Right atrium auricular region (tissue), 2 donors: ENCODE results near the gene TRAPPC2L. TPM values are rescaled to one million over a fixed set of nuclear protein-coding genes. Genes with fewer than 3 reads are reported as not detected.

ENCODE experiments used
- DNase-seq: peaks from one replicate; pipeline ENCODE4 v3.0.0-alpha.2; 2019; ENCODE audit warnings: low spot score
- H3K27ac ChIP-seq, 2 donors: fragments of 200-600 bp; sonication (generic); 1 replicate in 1 of 2; 2 replicates in 1 of 2; pipeline ENCODE4 v1.5.1; 2016 to 2019
- H3K27me3 ChIP-seq, 2 donors: fragments of 200-600 bp; sonication (generic); one replicate each; pipeline versions ENCODE4 v1.5.1 to v1.6.0; 2017 to 2019
- H3K36me3 ChIP-seq: fragments of 200-600 bp; sonication (generic); one replicate; pipeline ENCODE4 v1.5.1; 2016
- H3K4me1 ChIP-seq, 2 donors: fragments of 200-600 bp; sonication (generic); one replicate each; pipeline versions ENCODE4 v1.5.1 to v1.6.0; 2017 to 2019
- H3K4me3 ChIP-seq, 2 donors: fragments of 200-600 bp; sonication (generic); 1 replicate in 1 of 2; 2 replicates in 1 of 2; pipeline ENCODE4 v1.5.1; 2017 to 2019; ENCODE audit warnings: mild to moderate bottlenecking in 1 of 2, moderate library complexity in 1 of 2
- H3K9me3 ChIP-seq, 2 donors: fragments of 200-600 bp; sonication (generic); one replicate each; pipeline ENCODE4 v1.5.1; 2019
- total RNA-seq, 2 donors: library from RNA; depleted of rRNA; stranded (reverse); fragments of >200 nt; gene quantifications; one replicate each; pipeline ENCODE4 v1.1.0, GENCODE V29; 2016
- TF ChIP-seq, protein P1 (sequence below), 2 donors: fragments of 200-600 bp; sonication (generic); IDR thresholded peaks; one replicate each; pipeline ENCODE4 v1.5.1; 2019; ENCODE audit warnings: antibody characterized with exemption in 2 of 2

Gene TRAPPC2L
- total RNA-seq, 2 donors from 2014 or later: 30.7 to 33.0 TPM

DNA sequence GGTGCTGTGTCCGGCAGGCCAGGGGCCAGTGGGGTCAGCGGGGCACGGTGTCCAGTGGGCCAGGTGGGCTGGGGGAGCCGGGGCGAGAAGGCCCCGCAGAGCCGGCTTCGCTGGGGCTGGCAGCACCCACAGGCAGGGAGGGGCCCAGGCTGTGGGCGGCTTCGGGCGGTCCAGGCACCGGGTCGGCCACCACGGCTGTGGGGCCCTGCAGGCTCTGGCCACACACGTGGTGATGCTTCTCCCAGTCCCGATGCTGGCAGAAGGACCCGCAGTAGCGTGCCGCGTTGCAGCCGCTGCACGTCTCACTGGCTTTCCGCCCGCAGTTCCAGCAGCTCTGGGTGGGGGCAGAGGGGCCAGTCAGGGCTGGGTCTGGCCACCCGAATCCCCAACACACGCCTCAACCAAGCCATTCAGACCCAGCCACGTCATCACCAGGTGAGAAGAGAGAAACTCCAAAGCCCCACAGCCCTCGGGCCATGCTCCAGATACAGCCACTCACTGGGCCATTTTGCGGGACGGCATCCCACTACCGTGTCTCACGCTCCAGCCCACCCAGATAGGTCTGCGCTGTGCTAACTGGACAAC, 20.1 kb downstream of the TRAPPC2L start:
- Histone ChIP-seq H3K4me3 (no peak overlapping the region), H3K27me3 (no peaks in the 10 kb centered on the region), H3K4me1 (peaks cover 0 to 2% of the 10 kb centered on the region in 2 donors), H3K9me3 (no peaks in the 10 kb centered on the region), H3K36me3 (no peaks in the 10 kb centered on the region), H3K27ac (no peak overlapping the region)
- DNase-seq: no peak
- TF ChIP-seq, protein P1, sequence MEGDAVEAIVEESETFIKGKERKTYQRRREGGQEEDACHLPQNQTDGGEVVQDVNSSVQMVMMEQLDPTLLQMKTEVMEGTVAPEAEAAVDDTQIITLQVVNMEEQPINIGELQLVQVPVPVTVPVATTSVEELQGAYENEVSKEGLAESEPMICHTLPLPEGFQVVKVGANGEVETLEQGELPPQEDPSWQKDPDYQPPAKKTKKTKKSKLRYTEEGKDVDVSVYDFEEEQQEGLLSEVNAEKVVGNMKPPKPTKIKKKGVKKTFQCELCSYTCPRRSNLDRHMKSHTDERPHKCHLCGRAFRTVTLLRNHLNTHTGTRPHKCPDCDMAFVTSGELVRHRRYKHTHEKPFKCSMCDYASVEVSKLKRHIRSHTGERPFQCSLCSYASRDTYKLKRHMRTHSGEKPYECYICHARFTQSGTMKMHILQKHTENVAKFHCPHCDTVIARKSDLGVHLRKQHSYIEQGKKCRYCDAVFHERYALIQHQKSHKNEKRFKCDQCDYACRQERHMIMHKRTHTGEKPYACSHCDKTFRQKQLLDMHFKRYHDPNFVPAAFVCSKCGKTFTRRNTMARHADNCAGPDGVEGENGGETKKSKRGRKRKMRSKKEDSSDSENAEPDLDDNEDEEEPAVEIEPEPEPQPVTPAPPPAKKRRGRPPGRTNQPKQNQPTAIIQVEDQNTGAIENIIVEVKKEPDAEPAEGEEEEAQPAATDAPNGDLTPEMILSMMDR (IDR thresholded peaks at IDR 0.05): no peak

- H3K9me3 ChIP-seq: no peaks in the 10 kb centered on the region
- H3K36me3 ChIP-seq: no peaks in the 10 kb centered on the region
- TF ChIP-seq, protein P1 (IDR thresholded peaks at IDR 0.05): no peak
- DNase-seq: no peak
- H3K27ac ChIP-seq: no peak overlapping the region
- H3K27me3 ChIP-seq: no peaks in the 10 kb centered on the region
- H3K4me3 ChIP-seq: no peak overlapping the region
- H3K4me1 ChIP-seq: peaks cover 0 to 5% of the 10 kb centered on the region in 2 donors
Observed at GRCh38 chr16:88877564-88878289, 20.8 kb downstream of the TRAPPC2L start.

GRCh38 chr16:88878356-88878755, 21.4 kb downstream of the TRAPPC2L start:
- Histone ChIP-seq H3K27me3 (no peaks in the 10 kb centered on the region), H3K9me3 (no peaks in the 10 kb centered on the region), H3K36me3 (no peaks in the 10 kb centered on the region), H3K4me3 (no peak overlapping the region), H3K4me1 (peaks cover 0 to 5% of the 10 kb centered on the region in 2 donors), H3K27ac (no peak overlapping the region)
- DNase-seq: no peak
- TF ChIP-seq, protein P1 (IDR thresholded peaks at IDR 0.05): no peak

DNA sequence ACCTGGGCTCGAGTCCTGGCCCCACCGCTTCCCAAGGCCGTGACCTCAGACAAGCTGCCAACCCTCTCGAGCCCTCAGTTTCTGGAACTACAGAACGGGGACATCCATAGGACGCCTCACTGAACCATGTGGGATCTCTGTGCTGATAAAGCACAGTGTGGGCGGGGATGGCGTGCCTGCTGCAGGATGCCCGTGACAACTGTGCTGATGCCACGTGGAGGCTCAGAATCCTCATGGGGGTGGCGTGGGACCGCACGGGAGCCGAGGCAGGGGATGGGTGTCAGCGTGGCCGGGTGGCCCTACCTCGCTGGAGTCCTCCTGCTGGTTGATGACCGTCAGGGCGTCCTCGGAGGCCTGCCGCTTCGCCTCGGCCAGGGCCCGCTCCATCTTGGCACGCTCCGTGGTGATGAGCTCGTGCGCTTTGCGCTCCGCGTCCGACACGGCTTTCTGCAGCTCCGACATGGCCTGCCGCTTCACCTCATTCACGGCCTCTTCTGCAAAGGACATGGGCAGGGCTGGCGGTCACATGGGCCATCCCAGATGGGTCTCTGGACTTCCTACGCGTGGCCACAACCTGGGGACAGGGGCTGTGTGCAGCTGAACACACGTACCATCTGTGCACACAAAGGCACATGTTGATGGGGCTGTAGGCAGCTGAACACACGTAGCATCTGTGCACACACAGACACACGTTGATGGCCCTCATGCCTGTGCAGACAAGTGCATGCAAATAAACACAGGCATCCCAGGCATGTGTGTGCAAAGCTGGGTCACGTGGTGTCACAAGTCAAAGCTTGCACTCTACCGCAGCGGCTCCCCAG, 22.2 kb downstream of the TRAPPC2L start:
- H3K4me1 ChIP-seq: peaks cover 0 to 5% of the 10 kb centered on the region in 2 donors

GRCh38 chr16:88879788-88880055, 22.8 kb downstream of the TRAPPC2L start:
- no peaks in the 10 kb centered on the region for H3K27me3 ChIP-seq
- no peak overlapping the region for H3K27ac ChIP-seq
- no peak for DNase-seq
- peaks cover 5% of the 10 kb centered on the region for H3K36me3 ChIP-seq
- TF ChIP-seq, protein P1 (IDR thresholded peaks at IDR 0.05): no peak
- no peak overlapping the region for H3K4me3 ChIP-seq
- peaks cover 0 to 5% of the 10 kb centered on the region in 2 donors for H3K4me1 ChIP-seq
- H3K9me3 ChIP-seq: no peaks in the 10 kb centered on the region

More for the DNA sequence above, 22.2 kb downstream of the TRAPPC2L start:
- H3K27ac ChIP-seq: no peak overlapping the region
- H3K4me3 ChIP-seq: no peak overlapping the region
- no peaks in the 10 kb centered on the region for H3K9me3 ChIP-seq
- no peaks in the 10 kb centered on the region for H3K27me3 ChIP-seq
- TF ChIP-seq, protein P1 (IDR thresholded peaks at IDR 0.05): no peak
- no peaks in the 10 kb centered on the region for H3K36me3 ChIP-seq
- no peak for DNase-seq
